H1 (cell line): ENCODE data around the gene SRCIN1. TPM values are rescaled to one million over a fixed set of nuclear protein-coding genes. Genes with fewer than 3 reads are reported as not detected.

Experiments used
- CTCF ChIA-PET: fragments of 300-600 bp; sonication (Branson Sonifier 250); formaldehyde crosslinking; loops from one replicate; lab custom pipeline; 2021; ENCODE audit not compliant: partially characterized antibody; lab: Charles Lee
- POLR2A ChIA-PET: fragments of 300-600 bp; sonication (Branson Sonifier 250); formaldehyde crosslinking; loops from one replicate; lab custom pipeline; 2021; ENCODE audit warnings: inconsistent platforms; ENCODE audit not compliant: partially characterized antibody; lab: Charles Lee
- DNase-seq, 2 experiments: peaks; one replicate each; pipeline versions ENCODE4 v3.0.0 to v3.0.0-alpha.2; 2010 to 2022; ENCODE audit warnings: low spot score in 2 of 2, low read depth in 1 of 2, mixed read lengths in 1 of 2
- FAIRE-seq: peaks from 2 replicates; lab custom pipeline; 2011; peaks lifted over from hg19 to GRCh38; lab: Jason Lieb, UNC
- H2AFZ ChIP-seq: 2 replicates; pipeline ENCODE4 v1.8.1; 2012; ENCODE audit warnings: low read length, inconsistent platforms
- H2AK5ac ChIP-seq: 2 replicates; pipeline ENCODE4 v1.6.1; 2013; ENCODE audit warnings: low read depth, low read length
- H2BK120ac ChIP-seq: replicated peaks from 2 replicates; pipeline ENCODE3; 2013; ENCODE audit warnings: low read depth, low read length, inconsistent platforms
- H2BK12ac ChIP-seq: 2 replicates; pipeline ENCODE4 v1.6.1; 2013; ENCODE audit warnings: low read depth, low read length
- H2BK15ac ChIP-seq: 2 replicates; pipeline ENCODE4 v1.6.1; 2013; ENCODE audit warnings: low read length
- H2BK20ac ChIP-seq: 2 replicates; pipeline ENCODE4 v1.6.1; 2013; ENCODE audit warnings: low read length
- H2BK5ac ChIP-seq: 2 replicates; pipeline ENCODE4 v1.6.1; 2013; ENCODE audit warnings: low read depth, low read length
- H3K14ac ChIP-seq: 2 replicates; pipeline ENCODE4 v1.6.1; 2013; ENCODE audit warnings: inconsistent platforms; ENCODE audit not compliant: insufficient read length
- H3K18ac ChIP-seq: 2 replicates; pipeline ENCODE4 v1.6.1; 2013; ENCODE audit warnings: low read length; ENCODE audit errors: extremely low read depth
- H3K23ac ChIP-seq: 2 replicates; pipeline ENCODE4 v1.6.1; 2013; ENCODE audit warnings: inconsistent platforms; ENCODE audit not compliant: insufficient read length
- H3K23me2 ChIP-seq: 2 replicates; pipeline ENCODE4 v1.6.1; 2013; ENCODE audit warnings: low read depth, low read length
- H3K27ac ChIP-seq: 2 replicates; pipeline ENCODE4 v1.6.1; 2011; ENCODE audit warnings: low read depth, low read length, inconsistent platforms
- H3K27me3 ChIP-seq, 4 experiments: replicated peaks in 1 of 4; 1 replicate in 1 of 4; 2 replicates in 3 of 4; pipeline versions ENCODE4 v1.6.1 to v1.8.1; 2011 to 2013; ENCODE audit warnings: low read length in 3 of 4, mild to moderate bottlenecking in 3 of 4, inconsistent platforms in 2 of 4, mixed read lengths in 2 of 4, moderate library complexity in 1 of 4; ENCODE audit not compliant: control insufficient read depth in 3 of 4, insufficient read depth in 3 of 4; ENCODE audit errors: extremely low read depth in 1 of 4
- H3K36me3 ChIP-seq, 4 experiments: 2 replicates each; pipeline versions ENCODE4 v1.6.1 to v1.8.1; 2011 to 2013; ENCODE audit warnings: mild to moderate bottlenecking in 4 of 4, low read length in 3 of 4, moderate library complexity in 2 of 4, control low read depth in 1 of 4, inconsistent platforms in 1 of 4; ENCODE audit not compliant: insufficient read depth in 4 of 4, control insufficient read depth in 2 of 4
- H3K4ac ChIP-seq: replicated peaks from 2 replicates; pipeline ENCODE3; 2013; ENCODE audit warnings: low read length, low read depth, mixed read lengths, inconsistent platforms; ENCODE audit not compliant: insufficient read length
- H3K4me1 ChIP-seq, 4 experiments: replicated peaks in 1 of 4; 1 replicate in 1 of 4; 2 replicates in 3 of 4; pipeline versions ENCODE4 v1.6.1 to v1.8.1; 2011 to 2013; ENCODE audit warnings: low read length in 3 of 4, inconsistent platforms in 2 of 4, mixed read lengths in 1 of 4; ENCODE audit not compliant: insufficient read depth in 4 of 4, control insufficient read depth in 3 of 4
- H3K4me2 ChIP-seq, 2 experiments: 2 replicates each; pipeline versions ENCODE4 v1.6.1 to v1.8.1; 2011 to 2013; ENCODE audit warnings: low read depth in 2 of 2, low read length in 2 of 2, control low read depth in 1 of 2, inconsistent platforms in 1 of 2, mild to moderate bottlenecking in 1 of 2; ENCODE audit not compliant: insufficient read depth in 1 of 2
- H3K4me3 ChIP-seq, 4 experiments: fragments of 200-600, 300-600 bp in 1 of 4; sonication (generic), shearing (Covaris generic), sonication (Bioruptor Twin) in 1 of 4; 2 replicates each; pipeline versions ENCODE4 v1.5.1 to v1.8.1; 2011 to 2016; ENCODE audit warnings: low read length in 4 of 4, low read depth in 3 of 4, control low read depth in 2 of 4, inconsistent platforms in 2 of 4, mild to moderate bottlenecking in 2 of 4, mixed read lengths in 1 of 4, moderate library complexity in 1 of 4; ENCODE audit not compliant: insufficient read depth in 2 of 4; ENCODE audit errors: extremely low read depth in 1 of 4
- H3K56ac ChIP-seq: replicated peaks from 2 replicates; pipeline ENCODE3; 2013; ENCODE audit warnings: low read depth, mild to moderate bottlenecking, mixed read lengths, low read length, inconsistent platforms; ENCODE audit not compliant: insufficient read length
- H3K79me1 ChIP-seq: 2 replicates; pipeline ENCODE4 v1.6.1; 2013; ENCODE audit warnings: low read depth, low read length, control low read depth
- H3K79me2 ChIP-seq, 2 experiments: 2 replicates each; pipeline versions ENCODE4 v1.6.1 to v1.8.1; 2012 to 2013; ENCODE audit warnings: low read length in 2 of 2, mild to moderate bottlenecking in 2 of 2, inconsistent platforms in 1 of 2; ENCODE audit not compliant: insufficient read depth in 2 of 2, control insufficient read depth in 1 of 2
- H3K9ac ChIP-seq, 4 experiments: replicated peaks in 1 of 4; 1 replicate in 1 of 4; 2 replicates in 3 of 4; pipeline versions ENCODE4 v1.6.1 to v1.8.1; 2011 to 2013; ENCODE audit warnings: low read depth in 3 of 4, low read length in 3 of 4, control low read depth in 2 of 4, mild to moderate bottlenecking in 2 of 4, moderate library complexity in 2 of 4, inconsistent platforms in 1 of 4; ENCODE audit errors: extremely low read depth in 1 of 4
- H3K9me3 ChIP-seq, 2 experiments: 2 replicates each; pipeline versions ENCODE4 v1.6.1 to v1.8.1; 2012 to 2013; ENCODE audit warnings: mild to moderate bottlenecking in 2 of 2, moderate library complexity in 2 of 2, control low read depth in 1 of 2, inconsistent platforms in 1 of 2, low read depth in 1 of 2, low read length in 1 of 2, mixed read lengths in 1 of 2; ENCODE audit not compliant: insufficient read depth in 2 of 2
- H4K20me1 ChIP-seq, 2 experiments: replicated peaks in 1 of 2; 2 replicates each; pipeline versions ENCODE3 to v1.8.1; 2011 to 2013; ENCODE audit warnings: inconsistent platforms in 2 of 2, low read length in 2 of 2, mild to moderate bottlenecking in 1 of 2; ENCODE audit not compliant: insufficient read depth in 2 of 2, control insufficient read depth in 1 of 2
- H4K5ac ChIP-seq: 2 replicates; pipeline ENCODE4 v1.6.1; 2013; ENCODE audit warnings: low read length, low read depth, mixed read lengths, inconsistent platforms; ENCODE audit not compliant: insufficient read length
- H4K8ac ChIP-seq: 2 replicates; pipeline ENCODE4 v1.8.0; 2013; ENCODE audit warnings: mild to moderate bottlenecking, moderate library complexity, low read length, inconsistent platforms; ENCODE audit not compliant: insufficient read depth; ENCODE audit errors: extremely low read depth
- H4K91ac ChIP-seq: replicated peaks from 2 replicates; pipeline ENCODE3; 2013; ENCODE audit warnings: low read length, mixed read lengths, inconsistent platforms; ENCODE audit not compliant: insufficient read length
- CREB1 ChIP-seq: IDR thresholded peaks from 2 replicates; pipeline ENCODE4 v1.6.1; 2012; ENCODE audit warnings: inconsistent platforms
- CTCF ChIP-seq, 3 experiments: IDR thresholded peaks; 1 replicate in 2 of 3; 2 replicates in 1 of 3; pipeline versions ENCODE4 v1.5.1 to v1.6.1; 2011; ENCODE audit warnings: low read length in 3 of 3, mild to moderate bottlenecking in 3 of 3, inconsistent platforms in 2 of 3, low read depth in 1 of 3, moderate library complexity in 1 of 3; ENCODE audit not compliant: insufficient read depth in 1 of 3; ENCODE audit errors: control extremely low read depth in 1 of 3
- EGR1 ChIP-seq: IDR thresholded peaks from 2 replicates; pipeline ENCODE4 v1.6.1; 2011; ENCODE audit warnings: low read depth, low read length, borderline replicate concordance
- KDM1A ChIP-seq: fragments of 200-600, 300-600 bp; sonication (generic); IDR thresholded peaks from 2 replicates; pipeline ENCODE4 v1.7.1; 2016; ENCODE audit warnings: mild to moderate bottlenecking, low read length, borderline replicate concordance
- MAX ChIP-seq: IDR thresholded peaks from 2 replicates; pipeline ENCODE4 v1.6.1; 2012; ENCODE audit warnings: inconsistent platforms
- SIN3A ChIP-seq, 2 experiments: IDR thresholded peaks in 1 of 2; conservative IDR thresholded peaks in 1 of 2; 2 replicates each; pipeline ENCODE4 v1.6.1; 2011 to 2012; ENCODE audit warnings: low read length in 2 of 2, improper control_type of control experiment in 1 of 2, low read depth in 1 of 2, mild to moderate bottlenecking in 1 of 2
- WGBS, 2 experiments: shearing (Covaris generic) in 1 of 2; methylation state at CpG; one replicate each; pipeline versions ENCODE4 v1.1.6 to v1.1.7; 2013 to 2015; ENCODE audit warnings: low lambda C conversion rate in 2 of 2, mixed read lengths in 2 of 2, inconsistent platforms in 1 of 2, low coverage in 1 of 2, missing lambda C conversion rate in 1 of 2; ENCODE audit not compliant: insufficient replicate concordance in 2 of 2, insufficient coverage in 1 of 2, insufficient read length in 1 of 2; ENCODE audit errors: extremely low coverage in 1 of 2, missing lambda C conversion rate in 1 of 2; 5-methylcytosine and 5-hydroxymethylcytosine counted together
- polyA plus RNA-seq, 7 experiments: library from polyadenylated mRNA; depleted of rRNA in 3 of 7; stranded (reverse) in 5 of 7; unstranded in 2 of 7; fragments of >200 nt in 5 of 7; fragments of 200-250 nt in 2 of 7; gene quantifications; 1 replicate in 5 of 7; 2 replicates in 1 of 7; 4 replicates in 1 of 7; pipeline versions ENCODE4 v1.2.1 to v1.2.3, GENCODE V29; 2011 to 2013; ENCODE audit warnings: missing spikeins in 2 of 7, mixed read lengths in 2 of 7
- total RNA-seq: library from RNA; stranded (reverse); fragmentation: NEBNext Ultra II Directional; extraction: Animal tissue kit (Norgen Biotek cat#: 25700); gene quantifications from 2 replicates; pipeline ENCODE4 v1.2.1, GENCODE V29; 2021

SRCIN1 gene
- total and polyA plus RNA-seq, 2 of the 8 experiments (the other 6 are each of a cell fraction or from before 2014, with no cell fraction given), result 2.8 to 3.8 TPM

GRCh38 chr17:38604479-38605403 is 1.0 kb downstream of the SRCIN1 start:
- no peaks in the 10 kb centered on the region for H3K36me3 ChIP-seq
- peaks cover 2% of the 10 kb centered on the region in 2 experiments for H4K20me1 ChIP-seq
- ChIA-PET CTCF (interaction anchor here (1.0 to 32.0 kb wide), 7 partner anchors 8 to 59 kb away, joined by 3 to 914 read pairs (median 5); partner anchors contain the start of gene EPOP), POLR2A (interaction anchor here (0.6 to 6.5 kb wide), 19 partner anchors 9 to 179 kb away, joined by 3 to 45 read pairs (median 4); no protein-coding TSS in a partner anchor)
- H3K9ac ChIP-seq, result no peak overlapping the region; a peak in 1 of 7 replicates
- H3K14ac ChIP-seq, result no peak overlapping the region
- H3K23ac ChIP-seq, result no peak overlapping the region
- no peak overlapping the region; the same call in 1 of the 2 replicates for H2AK5ac ChIP-seq
- no peak for FAIRE-seq
- H3K4me1 ChIP-seq, result peaks cover 38 to 67% (median 57%) of the 10 kb centered on the region in 4 experiments
- H3K23me2 ChIP-seq, result peaks cover 10% of the 10 kb centered on the region; the same call in 1 of the 2 replicates
- H2BK5ac ChIP-seq, result peak overlapping the region; percentile 7; the same call in 1 of the 2 replicates
- 0 out of 2 replicates have a peak, but pooled peaks cover 5% of the 10 kb centered on the region for H3K79me1 ChIP-seq
- no peak overlapping the region for H2BK120ac ChIP-seq
- H3K4ac ChIP-seq, result no peak overlapping the region
- peaks cover 2 to 29% (median 25%) of the 10 kb centered on the region in 4 experiments for H3K27me3 ChIP-seq
- H3K9me3 ChIP-seq, result no peaks in the 10 kb centered on the region
- WGBS, 2 experiments, result 20% methylated on average over 11 of the region's 38 CpGs; no CpG with 5 or more reads in 1 of the 2 experiments
- DNase-seq, result peak in 1 of 2 experiments; percentile 82
- no peak overlapping the region for H2BK15ac ChIP-seq
- peak overlapping the region; percentile 68 to 90 for H3K4me2 ChIP-seq
- 0 out of 2 replicates have a peak overlapping the region, but pooled peaks have one; percentile 3 for H2BK20ac ChIP-seq
- H3K18ac ChIP-seq, result peak overlapping the region; percentile 64; the same call in 1 of the 2 replicates
- H3K56ac ChIP-seq, result no peak overlapping the region
- peaks cover 0 to 3% of the 10 kb centered on the region in 2 experiments; a peak in 1 of 4 replicates for H3K79me2 ChIP-seq
- H3K4me3 ChIP-seq, result peak overlapping the region; percentile 13 to 67 (median 37); a peak in 7 of 8 replicates
- H4K8ac ChIP-seq, result peak overlapping the region; percentile 37; the same call in 1 of the 2 replicates
- H3K27ac ChIP-seq, result no peak overlapping the region
- H2AFZ ChIP-seq, result no peak overlapping the region
- H2BK12ac ChIP-seq, result 0 out of 2 replicates have a peak overlapping the region, but pooled peaks have one; percentile 27
- H4K91ac ChIP-seq, result peak overlapping the region; percentile 58
- no peak overlapping the region for H4K5ac ChIP-seq
- 0 out of 4 replicates have a peak, but pooled peaks of 1 of the 2 experiments have one; percentile 26 for TF ChIP-seq SIN3A (conservative IDR thresholded peaks at IDR 0.05 in 1 of 2, IDR thresholded peaks at IDR 0.05 in 1 of 2; ENCODE audit: low read depth in 1 of 2, low read length in 2 of 2)
- TF ChIP-seq MAX, result 0 out of 2 replicates have a peak, but pooled peaks have one; percentile 6
- TF ChIP-seq EGR1, result peak; percentile 21; the same call in 1 of the 2 replicates
- TF ChIP-seq CREB1, result peak; percentile 47
- peak; percentile 11 to 44 (median 37) for TF ChIP-seq CTCF (IDR thresholded peaks at IDR 0.05; ENCODE audit: control extremely low read depth in 1 of 3, insufficient read depth in 1 of 3, low read depth in 1 of 3, low read length in 3 of 3)
- TF ChIP-seq KDM1A, result peak; percentile 84; the same call in 1 of the 2 replicates
